Fibroblast of gingiva (primary cell): Measurements from ENCODE around the gene WWOX.

Experiments used
- DNase-seq: peaks from one replicate; pipeline ENCODE4 v3.0.0-alpha.2; 2011; ENCODE audit warnings: low read depth

Gene WWOX

GRCh38 chr16:78903843-78904242 is 804.4 kb downstream of the WWOX start:
- no peak for DNase-seq

- no peak for DNase-seq
These were observed 806.7 kb downstream of the WWOX start for GRCh38 chr16:78906135-78906534.

GRCh38 chr16:78909226-78909625 is 809.8 kb downstream of the WWOX start:
- DNase-seq: no peak

GRCh38 chr16:78915811-78916345 is 816.4 kb downstream of the WWOX start:
- no peak for DNase-seq

GRCh38 chr16:78916928-78917545 is 817.6 kb downstream of the WWOX start:
- no peak for DNase-seq

- no peak for DNase-seq
These were observed 819.4 kb downstream of the WWOX start for GRCh38 chr16:78918805-78919305.

GRCh38 chr16:78919852-78920251 is 820.4 kb downstream of the WWOX start:
- DNase-seq: no peak

- DNase-seq: no peak
These were observed 821.2 kb downstream of the WWOX start for GRCh38 chr16:78920621-78921020.

GRCh38 chr16:78925083-78925767 is 825.8 kb downstream of the WWOX start:
- no peak for DNase-seq

GRCh38 chr16:78926723-78927210 is 827.3 kb downstream of the WWOX start:
- DNase-seq: no peak

- no peak for DNase-seq
These were observed 828.3 kb downstream of the WWOX start for GRCh38 chr16:78927766-78928165.

GRCh38 chr16:78929841-78930240 is 830.4 kb downstream of the WWOX start:
- no peak for DNase-seq

GRCh38 chr16:78930561-78930960 is 831.1 kb downstream of the WWOX start:
- DNase-seq: no peak

GRCh38 chr16:78931267-78931666 is 831.8 kb downstream of the WWOX start:
- DNase-seq: no peak

- no peak for DNase-seq
These were observed 832.2 kb downstream of the WWOX start for GRCh38 chr16:78931678-78932077.

- DNase-seq: no peak
These were observed 833.0 kb downstream of the WWOX start for GRCh38 chr16:78932355-78932943.

GRCh38 chr16:78936060-78936459 is 836.6 kb downstream of the WWOX start:
- DNase-seq: no peak

GRCh38 chr16:78939597-78939996 is 840.1 kb downstream of the WWOX start:
- DNase-seq: no peak

GRCh38 chr16:78942625-78943245 is 843.3 kb downstream of the WWOX start:
- no peak for DNase-seq

- no peak for DNase-seq
These were observed 845.9 kb downstream of the WWOX start for GRCh38 chr16:78945336-78945735.

- no peak for DNase-seq
These were observed 847.1 kb downstream of the WWOX start for GRCh38 chr16:78946556-78946955.

- DNase-seq: no peak
These were observed 851.3 kb downstream of the WWOX start for GRCh38 chr16:78950768-78951167.
